SKM-1 treated with dmso at 0.1 percent for 144 hours (cell line): Measurements from ENCODE around the gene SNCA.

Source experiments
- DNase-seq: peaks from one replicate; lab custom pipeline; 2025; ENCODE audit not compliant: unreplicated experiment; lab: John Stamatoyannopoulos, UW

Gene SNCA

GRCh38 chr4:89757154-89757719 is 79.7 kb downstream of the SNCA start:
- no peak for DNase-seq

- no peak for DNase-seq
These were observed 81.7 kb downstream of the SNCA start for GRCh38 chr4:89755220-89755619.

- no peak for DNase-seq
These were observed 82.4 kb downstream of the SNCA start for GRCh38 chr4:89754531-89754930.

- DNase-seq = no peak
These were observed 83.3 kb downstream of the SNCA start for GRCh38 chr4:89753601-89754066.

DNA sequence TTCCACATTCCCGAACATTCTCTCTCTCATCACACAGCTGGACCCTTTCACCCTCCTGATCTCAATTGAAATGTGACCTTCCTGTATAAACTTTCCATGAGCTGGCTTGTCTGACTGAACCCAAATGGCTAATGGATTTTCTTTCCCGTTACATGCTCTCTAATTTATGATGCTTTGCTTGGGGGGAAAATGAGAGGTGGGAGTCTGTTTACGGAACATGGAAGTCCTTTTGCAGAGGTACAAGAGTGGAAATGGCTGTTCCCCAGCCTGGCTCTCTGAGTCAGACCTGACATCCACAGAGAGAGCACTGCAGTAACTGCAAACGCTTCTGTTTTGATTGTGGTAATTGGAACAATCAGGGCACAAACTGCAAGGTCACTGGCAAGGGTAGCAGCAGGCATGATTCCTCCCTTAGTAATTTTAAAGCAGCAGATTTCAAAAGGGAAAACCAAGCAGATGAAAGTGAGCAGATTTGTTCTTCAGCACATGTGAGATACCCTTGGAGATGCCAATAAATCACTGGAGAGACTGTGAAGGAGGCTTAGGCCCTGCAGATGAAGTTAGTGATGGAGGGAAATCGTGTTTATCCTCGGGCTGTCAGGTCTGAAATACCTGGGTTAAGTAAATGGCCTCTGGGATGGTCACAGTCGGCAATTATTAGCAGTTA is 83.9 kb downstream of the SNCA start:
- DNase-seq = no peak

- DNase-seq = no peak
These were observed 85.5 kb downstream of the SNCA start for GRCh38 chr4:89751416-89751815.

DNA sequence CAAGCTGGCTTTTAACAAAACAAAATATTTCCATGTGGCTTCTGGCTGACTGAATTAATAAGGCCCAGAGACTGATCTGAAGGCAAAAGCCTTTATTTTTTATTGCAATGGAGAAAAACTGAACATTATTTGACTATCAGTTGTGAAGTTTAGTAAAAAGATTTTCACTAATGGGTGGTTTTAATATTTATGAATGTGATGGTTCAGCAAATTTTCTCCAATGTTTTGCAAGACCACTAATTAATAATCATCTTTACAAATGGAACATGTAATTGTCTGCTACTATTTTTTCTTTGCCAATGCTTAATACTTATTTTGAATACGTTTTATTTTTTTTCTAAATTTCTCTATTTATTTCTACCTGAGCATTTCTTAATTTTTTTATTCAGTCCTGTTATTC is 90.6 kb downstream of the SNCA start:
- DNase-seq = no peak

GRCh38 chr4:89745708-89746107 is 91.3 kb downstream of the SNCA start:
- no peak for DNase-seq

DNA sequence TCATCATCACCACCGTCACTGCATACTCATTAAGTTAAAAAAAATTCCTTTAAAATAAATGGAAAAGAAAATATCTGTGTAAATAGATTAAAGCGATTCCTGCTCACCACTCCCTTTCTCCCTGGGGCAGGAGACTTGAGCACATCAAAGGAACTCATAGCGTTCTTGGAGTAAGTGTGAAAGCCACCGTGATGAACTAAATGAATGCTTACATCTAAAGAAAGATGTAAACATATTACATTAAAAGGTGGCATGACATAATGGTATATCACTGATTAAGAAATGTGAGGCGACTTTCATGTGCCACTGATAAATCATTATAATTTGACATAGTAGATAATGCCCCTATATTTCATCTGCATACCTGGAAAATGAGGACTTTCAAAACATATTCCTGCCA is 92.0 kb downstream of the SNCA start:
- DNase-seq = no peak

GRCh38 chr4:89741768-89742167 is 95.2 kb downstream of the SNCA start:
- no peak for DNase-seq

GRCh38 chr4:89739311-89739988 is 97.5 kb downstream of the SNCA start:
- no peak for DNase-seq

DNA sequence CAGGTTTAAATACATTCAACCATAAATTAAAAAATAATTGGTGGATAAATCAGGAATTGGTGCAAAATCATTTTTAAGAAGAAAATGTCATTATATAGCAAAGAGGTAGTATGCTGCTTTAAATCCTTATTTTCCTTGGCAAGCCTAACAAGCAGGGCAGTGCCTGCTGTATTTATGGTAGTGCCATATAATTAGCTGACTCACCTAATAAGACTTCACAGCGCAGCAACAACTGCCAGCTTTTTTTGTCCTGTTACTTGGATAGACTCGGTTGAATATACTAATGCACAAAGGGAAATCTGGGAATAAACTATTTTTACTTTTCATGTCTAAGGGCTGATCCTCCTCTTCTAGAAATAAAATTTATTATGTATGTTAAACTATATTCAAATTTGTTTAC is 99.1 kb downstream of the SNCA start:
- no peak for DNase-seq

DNA sequence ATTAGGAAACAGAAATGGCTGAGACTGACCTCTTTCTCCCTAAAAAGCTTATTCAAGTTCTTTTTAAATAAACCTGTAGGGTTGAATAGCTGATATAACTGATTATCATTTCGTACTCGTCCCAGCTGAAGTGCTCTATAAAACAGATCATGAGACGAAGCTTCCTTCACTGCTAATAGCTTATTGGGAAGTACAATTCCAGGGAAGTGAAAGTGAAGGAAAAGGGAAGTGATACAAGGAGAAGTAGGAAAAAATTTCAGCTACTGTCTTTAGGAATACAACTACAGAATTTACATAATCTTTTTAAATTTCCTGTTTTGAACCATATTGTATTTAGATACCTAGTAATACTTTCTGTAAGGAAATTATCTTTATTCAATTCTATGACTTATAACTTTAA is 103.0 kb downstream of the SNCA start:
- DNase-seq = no peak

DNA sequence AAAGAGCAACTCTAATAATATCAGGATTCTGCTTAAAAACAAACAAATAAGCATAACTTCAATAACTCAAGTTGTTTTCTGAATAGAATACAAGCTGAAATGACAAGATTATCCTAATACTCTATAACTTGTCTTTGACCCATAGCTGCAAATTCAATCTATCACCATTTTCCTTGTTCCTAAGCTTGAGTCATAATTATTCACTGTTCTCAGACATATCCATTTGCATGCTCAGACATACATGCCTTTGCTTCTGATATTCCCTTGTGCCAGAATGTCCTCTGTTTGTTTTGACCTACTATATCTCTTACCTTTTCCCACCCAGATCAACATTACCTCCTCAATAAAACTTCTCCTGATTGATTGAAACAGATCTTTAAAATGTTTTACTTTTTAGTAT is 109.7 kb downstream of the SNCA start:
- DNase-seq = no peak

DNA sequence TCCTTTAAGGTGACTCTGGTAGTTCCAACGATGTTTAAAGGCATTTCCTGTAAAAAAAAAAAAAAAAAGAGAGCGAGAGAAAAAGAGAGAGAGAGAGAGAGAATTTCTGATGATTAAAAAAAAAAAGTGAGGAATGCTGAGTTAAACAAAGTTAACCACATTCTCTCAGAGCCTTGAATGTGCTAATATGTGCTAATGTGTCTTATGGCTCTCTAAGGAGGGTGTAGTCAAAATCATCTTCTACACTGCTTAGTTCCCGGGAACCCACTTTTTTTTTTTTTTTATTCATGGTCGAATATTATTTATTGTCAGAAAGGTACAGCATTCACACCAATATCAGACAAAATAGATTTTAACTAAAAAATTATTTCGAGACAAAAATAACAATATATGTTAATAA is 111.7 kb downstream of the SNCA start:
- no peak for DNase-seq

DNA sequence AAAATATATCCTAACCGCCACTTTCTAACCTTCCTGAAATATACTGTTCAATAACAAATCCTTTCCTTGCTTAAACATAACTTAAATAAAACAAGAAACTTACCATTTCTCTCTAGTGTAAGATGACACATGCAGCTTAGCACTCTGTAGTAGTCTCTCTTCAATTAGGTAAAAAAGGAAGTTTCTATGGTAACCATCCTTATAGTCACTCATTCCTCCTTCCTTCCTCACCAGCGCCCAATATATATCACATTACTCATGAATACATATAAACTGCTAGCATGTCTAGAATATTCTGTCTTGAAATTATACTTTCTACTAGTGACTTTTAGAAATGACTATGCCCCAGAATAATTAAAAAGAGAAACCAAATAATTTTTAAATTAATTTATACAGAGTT is 112.2 kb downstream of the SNCA start:
- DNase-seq = no peak

- no peak for DNase-seq
These were observed 113.9 kb downstream of the SNCA start for GRCh38 chr4:89723096-89723495.

DNA sequence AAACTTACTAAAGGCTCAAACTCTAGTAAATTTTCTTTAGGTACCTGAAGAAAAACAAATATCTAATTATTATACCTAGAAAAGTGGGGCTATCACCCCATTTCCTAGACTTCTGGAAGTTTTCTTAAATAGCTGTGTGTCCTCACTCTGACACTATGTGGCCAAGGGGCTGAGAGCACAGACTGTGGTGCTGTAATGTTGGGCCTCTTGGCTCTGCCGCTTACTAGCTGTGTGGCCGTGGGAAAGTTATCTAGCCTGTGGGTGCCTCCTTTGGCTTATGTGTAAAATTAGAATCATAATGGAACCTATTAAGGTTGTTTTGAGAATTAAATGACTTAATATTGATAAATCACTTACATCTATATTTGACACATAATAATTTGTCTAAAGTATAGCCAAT is 114.4 kb downstream of the SNCA start:
- no peak for DNase-seq

DNA sequence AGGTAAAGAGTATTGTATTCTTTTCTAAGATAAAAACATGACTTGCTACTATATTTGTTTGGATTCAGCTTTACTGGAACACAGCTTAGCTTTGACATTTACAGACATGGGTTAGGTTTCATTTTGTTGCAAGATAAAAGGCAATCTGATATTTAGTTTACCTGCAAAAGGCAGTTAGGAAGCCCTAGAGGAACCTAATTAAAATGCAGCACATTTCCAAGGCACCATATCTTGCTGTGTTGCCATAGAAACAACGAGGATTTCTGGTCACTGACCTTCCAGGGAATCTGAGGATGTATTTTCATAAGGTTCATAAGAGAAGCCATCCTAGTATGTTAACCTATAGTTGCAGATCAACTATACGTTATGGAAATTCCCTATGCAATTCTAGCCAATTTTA is 116.0 kb downstream of the SNCA start:
- no peak for DNase-seq

- DNase-seq = no peak
These were observed 117.3 kb downstream of the SNCA start for GRCh38 chr4:89719536-89720090.

DNA sequence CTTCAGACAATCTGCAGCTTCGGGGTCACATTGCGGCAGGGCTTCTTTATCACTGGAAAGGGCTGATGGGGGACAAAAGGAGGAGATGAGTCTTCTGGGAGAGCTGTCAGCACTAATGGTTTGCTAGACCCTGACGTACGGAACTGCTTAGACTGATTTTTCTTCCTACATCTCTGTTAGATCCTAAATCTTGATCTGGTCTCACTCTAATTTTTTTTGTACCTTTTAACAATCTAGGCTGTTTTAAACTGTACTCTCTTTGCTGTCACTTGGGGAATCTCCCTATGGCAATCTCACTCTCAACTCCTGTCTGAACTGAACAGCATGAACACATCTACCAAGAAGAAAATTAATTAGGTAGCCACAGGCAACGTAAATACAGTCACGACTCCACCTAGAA is 120.1 kb downstream of the SNCA start:
- DNase-seq = no peak

- no peak for DNase-seq
These were observed 121.3 kb downstream of the SNCA start for GRCh38 chr4:89715631-89716030.
